Measurements from ENCODE around the gene DLG2. TPM values are rescaled to one million over a fixed set of nuclear protein-coding genes. Genes with fewer than 3 reads are reported as not detected.

DLG2 gene
- total RNA-seq, 4 donors from 2014 or later: 2.9 to 30.2 (median 22.6) TPM

DNA sequence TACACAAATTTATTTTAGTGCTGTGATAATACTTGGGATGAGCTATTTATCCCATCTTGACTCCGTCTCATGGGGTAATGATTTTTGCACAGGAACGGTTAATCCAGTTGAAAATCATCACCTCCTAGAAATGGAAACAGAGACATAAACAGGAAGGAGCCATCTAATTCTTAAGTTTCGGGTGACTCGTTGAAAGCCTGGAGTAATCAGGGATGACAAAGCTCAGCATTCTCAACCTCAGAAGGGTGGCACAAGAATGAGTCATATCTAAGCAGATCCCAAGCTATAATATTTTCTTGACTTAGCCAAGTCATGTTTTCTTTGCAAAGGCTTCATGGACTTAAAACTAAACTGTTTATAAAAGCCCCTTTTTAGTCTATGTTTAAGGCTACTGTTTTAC is 2060.2 kb downstream of the DLG2 start:
- Histone ChIP-seq H3K27me3 (no peaks in the 10 kb centered on the region), H3K9me3 (no peaks in the 10 kb centered on the region), H3K27ac (no peak overlapping the region), H3K4me3 (no peak overlapping the region), H3K36me3 (no peaks in the 10 kb centered on the region), H3K4me1 (no peaks in the 10 kb centered on the region)
- DNase-seq: no peak
- TF ChIP-seq, protein P1, sequence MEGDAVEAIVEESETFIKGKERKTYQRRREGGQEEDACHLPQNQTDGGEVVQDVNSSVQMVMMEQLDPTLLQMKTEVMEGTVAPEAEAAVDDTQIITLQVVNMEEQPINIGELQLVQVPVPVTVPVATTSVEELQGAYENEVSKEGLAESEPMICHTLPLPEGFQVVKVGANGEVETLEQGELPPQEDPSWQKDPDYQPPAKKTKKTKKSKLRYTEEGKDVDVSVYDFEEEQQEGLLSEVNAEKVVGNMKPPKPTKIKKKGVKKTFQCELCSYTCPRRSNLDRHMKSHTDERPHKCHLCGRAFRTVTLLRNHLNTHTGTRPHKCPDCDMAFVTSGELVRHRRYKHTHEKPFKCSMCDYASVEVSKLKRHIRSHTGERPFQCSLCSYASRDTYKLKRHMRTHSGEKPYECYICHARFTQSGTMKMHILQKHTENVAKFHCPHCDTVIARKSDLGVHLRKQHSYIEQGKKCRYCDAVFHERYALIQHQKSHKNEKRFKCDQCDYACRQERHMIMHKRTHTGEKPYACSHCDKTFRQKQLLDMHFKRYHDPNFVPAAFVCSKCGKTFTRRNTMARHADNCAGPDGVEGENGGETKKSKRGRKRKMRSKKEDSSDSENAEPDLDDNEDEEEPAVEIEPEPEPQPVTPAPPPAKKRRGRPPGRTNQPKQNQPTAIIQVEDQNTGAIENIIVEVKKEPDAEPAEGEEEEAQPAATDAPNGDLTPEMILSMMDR (IDR thresholded peaks at IDR 0.05): no peak
- TF ChIP-seq POLR2A (IDR thresholded peaks at IDR 0.05): no peak
- intact Hi-C loops (cut with DNase I; ENCODE audit: low total_unique reads): no loop called here

DNA sequence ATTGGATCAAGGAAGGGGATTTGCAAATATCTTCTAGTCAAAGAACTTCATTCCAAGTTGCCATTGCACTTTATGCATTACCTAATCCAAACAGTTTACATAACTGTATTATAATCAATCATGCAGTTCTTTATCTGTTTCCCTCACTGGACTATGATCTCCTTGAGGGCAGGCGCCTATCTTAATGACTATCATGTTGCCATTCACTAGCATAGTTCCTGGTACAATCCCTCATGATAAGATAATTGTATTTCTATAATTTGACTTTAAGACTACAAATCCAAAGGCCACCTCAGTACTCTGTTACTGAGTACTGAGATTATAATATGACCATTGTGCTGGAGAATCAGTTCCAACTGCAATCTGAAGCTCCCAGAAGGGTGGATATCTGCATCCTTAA is 2062.3 kb downstream of the DLG2 start:
- H3K4me3 ChIP-seq: no peak overlapping the region
- no peak for DNase-seq
- H3K27ac ChIP-seq: no peak overlapping the region
- no peaks in the 10 kb centered on the region for H3K36me3 ChIP-seq
- no peak for TF ChIP-seq POLR2A (IDR thresholded peaks at IDR 0.05)
- TF ChIP-seq, protein P1 (IDR thresholded peaks at IDR 0.05): no peak
- intact Hi-C loops (cut with DNase I; ENCODE audit: low total_unique reads): no loop called here
- no peaks in the 10 kb centered on the region for H3K4me1 ChIP-seq
- H3K9me3 ChIP-seq: no peaks in the 10 kb centered on the region
- H3K27me3 ChIP-seq: no peaks in the 10 kb centered on the region

DNA sequence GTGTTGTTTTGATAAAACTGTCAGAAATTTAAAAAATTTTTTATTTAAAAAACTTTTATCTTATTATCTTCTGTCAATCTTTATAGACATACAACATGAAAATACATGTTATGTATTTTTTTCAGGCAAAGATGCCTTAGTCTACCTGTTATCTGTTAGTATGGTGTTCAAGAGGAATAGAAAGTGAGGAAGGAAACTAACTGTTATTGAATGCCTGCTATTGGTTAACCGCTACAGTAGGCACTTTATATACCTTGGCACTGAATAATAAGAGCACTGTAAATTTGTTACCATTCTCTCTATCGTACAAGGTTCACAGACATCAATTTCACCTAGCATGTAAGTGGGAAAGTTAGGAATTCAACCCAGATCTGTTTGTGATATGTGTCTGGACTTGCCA is 2068.9 kb downstream of the DLG2 start:
- no peak for DNase-seq
- TF ChIP-seq POLR2A (IDR thresholded peaks at IDR 0.05): no peak
- TF ChIP-seq, protein P1 (IDR thresholded peaks at IDR 0.05): no peak
- H3K27ac ChIP-seq: no peak overlapping the region
- no peaks in the 10 kb centered on the region for H3K27me3 ChIP-seq
- no peaks in the 10 kb centered on the region for H3K4me1 ChIP-seq
- no peak overlapping the region for H3K4me3 ChIP-seq
- no peaks in the 10 kb centered on the region for H3K36me3 ChIP-seq
- no peaks in the 10 kb centered on the region for H3K9me3 ChIP-seq
- intact Hi-C loops (cut with DNase I; ENCODE audit: low total_unique reads): no loop called here

DNA sequence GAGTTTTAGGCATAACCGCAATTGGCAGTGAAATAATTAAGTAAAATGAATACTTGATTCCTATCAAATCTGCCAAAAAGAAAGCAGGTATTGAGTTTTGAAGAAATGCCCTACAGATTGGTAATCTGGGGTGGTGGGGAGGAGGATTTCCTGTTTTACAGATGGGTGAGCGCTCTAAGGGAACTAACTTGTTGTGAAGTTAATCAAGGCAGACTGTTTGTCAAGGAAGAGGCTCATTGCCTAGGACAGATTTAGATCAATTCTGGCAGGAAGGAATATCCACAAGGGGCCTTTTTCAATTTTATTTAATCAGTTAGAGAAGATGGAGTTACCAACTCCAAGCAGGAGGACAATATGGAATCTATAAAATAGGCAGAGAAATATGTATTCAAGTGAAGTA is 2069.5 kb downstream of the DLG2 start:
- H3K27ac ChIP-seq: no peak overlapping the region
- no peak for DNase-seq
- no peaks in the 10 kb centered on the region for H3K36me3 ChIP-seq
- no peaks in the 10 kb centered on the region for H3K4me1 ChIP-seq
- TF ChIP-seq POLR2A (IDR thresholded peaks at IDR 0.05): no peak
- TF ChIP-seq, protein P1 (IDR thresholded peaks at IDR 0.05): no peak
- H3K4me3 ChIP-seq: no peak overlapping the region
- H3K27me3 ChIP-seq: no peaks in the 10 kb centered on the region
- intact Hi-C loops (cut with DNase I; ENCODE audit: low total_unique reads): no loop called here
- no peaks in the 10 kb centered on the region for H3K9me3 ChIP-seq

DNA sequence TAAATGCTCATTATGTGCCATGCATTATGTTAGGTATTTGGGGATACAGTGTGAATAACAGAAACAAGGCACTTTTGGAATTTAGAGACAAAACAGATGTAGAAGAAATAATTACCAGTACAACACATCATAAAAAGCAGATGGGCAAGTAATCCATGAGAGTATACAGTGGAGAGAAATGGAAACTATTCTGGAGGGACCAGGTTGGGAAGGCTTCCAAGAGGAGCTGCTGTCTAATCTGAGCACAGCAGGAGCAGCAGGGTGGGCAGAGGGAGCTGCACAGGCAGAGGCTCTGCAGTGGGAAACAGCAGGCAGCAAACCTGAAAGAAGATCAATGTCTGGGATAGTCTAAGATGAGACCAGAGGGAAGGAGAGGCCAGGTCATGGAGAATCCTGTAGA is 2072.3 kb downstream of the DLG2 start:
- Histone ChIP-seq H3K9me3 (no peaks in the 10 kb centered on the region), H3K36me3 (no peaks in the 10 kb centered on the region), H3K27me3 (no peaks in the 10 kb centered on the region), H3K4me1 (no peaks in the 10 kb centered on the region), H3K27ac (no peak overlapping the region), H3K4me3 (no peak overlapping the region)
- TF ChIP-seq, protein P1 (IDR thresholded peaks at IDR 0.05): no peak
- TF ChIP-seq POLR2A (IDR thresholded peaks at IDR 0.05): no peak
- DNase-seq: no peak
- intact Hi-C loops (cut with DNase I; ENCODE audit: low total_unique reads): no loop called here

Data from uterus (tissue), 4 donors.